Left renal cortex interstitium (tissue), 4 donors: Measurements from ENCODE around the gene ANKRD44. TPM values are rescaled to one million over a fixed set of nuclear protein-coding genes. Genes with fewer than 3 reads are reported as not detected.

Source experiments
- DNase-seq, 4 donors: peaks; one replicate each; pipeline ENCODE4 v3.0.0-alpha.2; 2013; ENCODE audit warnings: low read depth in 4 of 4, low spot score in 2 of 4, missing footprints in 1 of 4
- polyA plus RNA-seq, 4 donors: library from polyadenylated mRNA; unstranded; fragments of 120-200 nt; gene quantifications; one replicate each; pipeline ENCODE4 v1.2.1, GENCODE V29; 2013; ENCODE audit not compliant: insufficient read length in 4 of 4

Gene ANKRD44
- polyA plus RNA-seq, 4 donors, result 9.8 to 15.7 (median 12.6) TPM

DNA sequence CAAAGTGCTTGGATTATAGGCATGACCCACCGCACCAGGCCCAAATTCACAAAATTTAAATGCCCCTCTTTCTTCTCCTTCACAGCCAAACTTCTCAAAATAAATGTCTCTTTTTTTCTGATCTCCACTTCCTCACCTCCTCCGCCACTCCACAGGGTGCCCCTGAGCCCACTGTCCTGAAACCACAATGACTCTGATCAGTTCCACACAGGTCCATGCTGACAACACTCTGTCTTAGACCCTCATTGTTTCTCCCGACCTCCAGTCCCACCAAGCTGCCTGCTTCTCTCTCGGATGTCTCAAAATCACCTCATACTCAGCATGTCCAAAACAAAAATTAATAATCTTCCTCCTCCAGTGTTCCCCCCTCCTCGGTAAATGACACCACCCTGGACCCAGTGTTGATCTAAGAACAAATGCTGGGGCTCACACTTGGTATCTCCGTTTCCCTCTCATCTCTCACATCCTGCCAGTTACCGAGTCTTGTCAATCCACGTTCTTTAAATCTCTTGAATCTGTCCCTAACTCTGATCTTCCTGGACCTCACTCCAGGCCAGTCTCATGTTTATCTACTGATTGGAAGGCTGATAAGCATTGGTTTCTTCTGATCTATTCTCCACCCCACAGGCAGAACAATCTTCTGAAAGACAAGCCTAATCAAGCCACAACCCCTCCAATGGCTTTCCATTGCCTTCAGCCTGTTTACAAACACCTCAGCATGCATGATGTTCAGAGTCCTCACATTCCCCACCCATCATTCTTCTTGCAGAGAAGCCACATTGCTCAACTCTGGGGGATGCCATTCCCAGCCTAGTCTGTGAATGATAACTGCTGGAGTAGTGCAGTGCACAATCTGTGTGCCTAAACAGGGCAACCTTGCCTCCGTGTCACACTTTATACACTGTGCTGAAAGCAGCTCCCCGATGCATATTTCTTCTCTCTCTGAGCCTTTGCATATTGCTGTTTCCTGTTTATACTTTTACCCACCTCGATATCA is 12.4 kb upstream of the ANKRD44 start:
- DNase-seq, result no peak

DNA sequence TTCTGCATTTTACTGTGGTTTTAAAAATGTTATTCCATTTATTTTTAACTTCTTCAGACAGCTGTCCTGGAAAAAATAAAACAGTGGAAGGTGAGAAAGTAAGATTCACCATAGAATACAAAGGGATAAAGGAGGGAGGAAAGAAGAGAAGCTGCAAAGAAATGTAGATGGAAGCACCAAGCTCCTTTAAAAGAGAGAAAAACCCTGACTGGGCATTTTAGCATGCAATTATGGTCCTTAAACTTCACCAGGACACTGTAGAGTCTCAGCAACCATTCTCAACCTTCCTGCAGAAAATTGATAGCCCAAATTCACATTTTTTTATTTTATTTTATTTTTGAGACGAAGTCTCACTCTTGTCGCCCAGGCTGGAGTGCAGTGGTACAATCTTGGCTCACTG is 11.6 kb upstream of the ANKRD44 start:
- no peak for DNase-seq

DNA sequence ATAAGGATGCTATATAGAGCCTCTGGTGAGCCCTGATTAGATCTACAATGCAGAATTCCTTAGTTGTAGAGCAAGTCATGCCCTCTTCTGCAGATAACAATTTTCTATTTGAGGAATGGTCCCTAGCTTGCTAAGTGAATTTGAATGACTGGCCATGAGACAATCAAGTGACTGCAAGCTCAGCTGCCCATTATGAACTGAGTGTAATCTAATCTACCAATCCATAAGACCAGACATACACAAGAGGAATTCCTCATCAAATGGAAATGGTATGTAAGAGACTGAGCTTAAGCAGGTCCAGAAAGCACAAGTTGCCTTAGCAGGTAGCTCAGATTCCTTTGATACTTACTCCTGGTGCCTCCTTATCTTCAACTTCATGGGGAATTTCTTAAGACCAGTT is 4.8 kb upstream of the ANKRD44 start:
- no peak for DNase-seq

DNA sequence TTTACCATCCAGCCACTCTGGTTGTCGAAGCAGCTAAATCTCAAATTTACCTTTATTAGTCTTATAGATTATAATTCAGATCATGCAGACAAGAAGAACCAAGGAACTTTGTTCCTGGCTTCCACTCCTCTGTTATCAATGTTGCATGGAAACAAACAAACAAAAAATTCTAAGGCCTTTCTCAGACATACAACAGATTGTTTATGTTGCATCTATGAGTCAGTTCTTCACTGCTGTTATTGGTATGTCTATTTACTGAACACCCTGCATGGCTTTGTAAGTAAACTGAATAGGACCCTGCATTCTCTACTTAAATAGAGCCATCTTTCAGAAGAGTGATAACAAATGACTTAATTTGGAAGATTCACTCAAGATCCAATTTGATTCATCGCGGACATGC is 1.6 kb upstream of the ANKRD44 start:
- DNase-seq, result no peak

DNA sequence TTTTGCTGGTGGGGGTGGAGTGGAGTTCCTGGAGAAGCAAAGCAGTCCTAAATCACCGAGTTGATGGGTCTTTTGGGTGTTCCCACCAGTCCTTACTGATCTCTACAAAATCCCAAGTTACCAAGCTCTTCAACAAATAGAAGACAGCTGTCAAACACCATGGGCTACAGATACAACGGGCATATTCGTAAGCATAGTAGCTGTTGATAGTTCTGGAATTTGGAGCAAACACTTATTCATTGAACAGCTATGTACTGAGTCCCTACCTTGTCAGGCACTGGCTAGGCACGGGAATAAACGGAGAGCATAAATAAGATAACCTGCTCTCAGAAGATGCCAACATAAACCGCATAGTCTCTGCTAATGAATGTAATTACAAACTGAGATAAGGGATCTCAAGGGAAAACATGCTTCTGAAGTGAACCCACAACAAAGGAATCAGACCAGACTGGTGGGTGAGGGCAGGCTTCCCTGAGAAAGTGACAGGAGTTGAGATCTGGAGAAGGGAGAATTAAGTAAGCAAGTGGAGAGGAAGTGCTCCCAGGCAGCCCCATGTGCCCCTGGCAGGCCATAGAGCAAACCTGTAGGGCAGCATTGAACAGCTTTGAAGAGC is 947 bp upstream of the ANKRD44 start:
- DNase-seq, result no peak

DNA sequence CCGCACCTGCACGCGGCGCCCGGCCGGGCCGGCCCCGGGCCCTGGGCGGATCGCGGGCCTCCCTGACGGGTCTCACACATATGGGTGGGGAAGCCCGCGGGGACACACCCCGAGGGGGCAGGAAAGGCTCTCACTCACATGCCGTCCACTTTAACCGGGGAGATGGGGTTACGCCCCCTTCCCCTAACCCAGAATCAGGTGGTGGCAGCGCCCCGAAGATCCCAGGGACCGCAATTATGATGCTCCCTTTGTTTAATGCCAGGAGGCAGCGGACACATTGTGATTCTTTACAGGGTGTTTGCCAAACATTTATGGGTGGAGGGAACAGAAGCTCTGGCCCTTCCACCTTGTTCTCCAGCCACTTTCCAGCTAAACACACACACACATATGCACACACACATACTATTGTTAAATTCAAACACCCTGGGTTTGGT is 424 bp upstream of the ANKRD44 start:
- no peak for DNase-seq

DNA sequence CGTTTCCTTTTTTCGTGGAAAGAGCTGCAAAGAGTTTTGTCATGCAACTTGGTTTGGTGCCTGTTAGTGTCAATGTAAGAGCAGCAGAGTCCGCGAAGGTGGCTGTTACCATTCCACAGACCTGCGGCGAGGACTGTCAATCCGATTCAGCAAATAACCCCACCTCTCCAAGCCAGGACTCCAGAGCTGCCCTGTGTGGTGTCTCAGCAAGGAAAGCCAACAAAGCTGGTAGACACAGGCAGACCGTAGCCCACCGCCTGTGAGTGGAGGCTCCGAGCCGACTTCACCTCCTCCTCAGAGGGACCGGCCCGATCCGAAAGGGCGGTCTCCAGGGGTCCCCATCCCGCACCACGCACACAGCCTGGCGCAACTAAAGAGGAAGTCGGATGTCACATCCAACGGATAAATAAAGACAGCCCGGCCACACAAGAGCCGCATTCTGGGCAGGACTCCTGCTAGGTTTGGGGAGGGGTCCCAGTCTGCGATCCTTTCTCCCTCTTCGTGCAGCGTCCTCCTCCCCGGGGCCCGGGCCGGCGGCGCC is 819 bp downstream of the ANKRD44 start:
- DNase-seq, result no peak

DNA sequence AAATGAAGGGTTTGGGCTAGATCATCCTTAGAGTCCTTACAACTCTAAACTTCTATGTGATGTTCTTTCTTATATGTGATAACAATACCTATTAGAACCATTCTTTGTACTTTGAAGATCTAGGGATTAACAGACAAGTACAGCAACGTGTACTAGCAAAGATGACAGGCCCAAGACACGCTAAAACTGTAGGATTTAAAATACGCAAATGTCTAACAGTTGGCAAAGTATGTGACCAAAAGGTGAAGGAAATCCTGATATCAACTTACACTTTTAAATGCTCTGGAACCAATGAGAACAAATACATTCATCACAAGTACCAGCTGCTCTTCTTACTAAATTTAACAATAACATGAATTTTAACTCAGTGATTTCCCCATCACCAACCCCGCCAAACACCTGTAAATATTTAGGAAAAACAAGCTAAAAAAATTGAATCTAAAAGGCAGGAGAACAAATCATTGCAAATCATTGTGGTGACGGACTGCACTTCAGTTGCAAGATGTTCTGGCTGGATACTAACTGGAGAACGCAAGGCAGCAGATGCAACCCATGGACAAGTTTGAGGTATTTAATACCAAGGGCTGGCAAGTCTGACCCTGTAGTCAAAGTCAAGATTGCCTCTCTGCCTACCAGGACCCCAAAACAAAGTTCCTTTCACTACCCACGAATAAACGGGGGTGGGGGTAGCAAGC is 1.4 kb downstream of the ANKRD44 start:
- DNase-seq, result no peak

DNA sequence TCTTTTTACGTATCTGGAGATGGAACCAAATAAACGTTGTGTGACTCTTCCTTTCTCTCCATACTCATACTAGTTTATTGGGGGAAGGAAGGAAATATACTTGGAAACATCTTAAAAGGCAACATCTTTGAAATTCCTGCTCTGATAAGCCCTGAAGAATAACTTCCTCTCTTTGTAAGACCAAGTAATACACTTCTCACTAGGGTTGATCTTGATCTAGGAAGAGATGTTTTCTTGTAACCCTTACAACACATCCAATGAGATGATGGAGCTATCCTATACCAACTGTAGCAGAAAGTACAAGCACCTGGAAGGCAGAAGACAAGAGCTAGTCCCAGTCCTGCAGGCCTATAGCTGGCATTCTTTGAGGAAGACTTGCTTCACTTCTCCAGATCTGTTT is 2.0 kb downstream of the ANKRD44 start:
- no peak for DNase-seq

DNA sequence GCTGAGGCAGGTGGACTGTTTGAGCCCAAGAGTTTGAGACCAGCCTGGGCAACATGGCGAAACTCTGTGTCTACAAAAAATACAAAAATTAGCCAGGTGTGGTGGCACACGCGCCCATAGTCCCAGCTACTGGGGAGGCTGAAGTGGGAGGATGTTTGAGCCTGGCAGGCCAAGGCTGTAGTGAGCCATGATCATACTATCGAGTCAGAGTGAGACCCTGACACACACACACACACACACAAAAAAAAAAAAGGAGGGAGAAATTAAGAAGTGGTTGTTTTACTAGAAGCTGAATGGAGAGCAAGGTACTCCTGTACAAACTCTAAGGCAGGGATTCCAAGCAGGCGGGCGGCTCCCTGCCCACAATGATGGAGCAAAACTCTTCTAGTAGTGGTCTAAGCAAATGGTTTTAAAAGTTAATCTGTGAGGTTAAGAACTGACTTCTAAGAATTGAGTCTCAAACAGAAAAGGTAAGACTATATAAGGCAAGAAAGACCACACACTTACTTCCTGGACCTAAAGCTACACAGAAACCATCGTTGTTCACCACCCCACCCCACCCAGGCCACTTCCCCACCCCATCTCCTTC is 2.6 kb downstream of the ANKRD44 start:
- no peak for DNase-seq

DNA sequence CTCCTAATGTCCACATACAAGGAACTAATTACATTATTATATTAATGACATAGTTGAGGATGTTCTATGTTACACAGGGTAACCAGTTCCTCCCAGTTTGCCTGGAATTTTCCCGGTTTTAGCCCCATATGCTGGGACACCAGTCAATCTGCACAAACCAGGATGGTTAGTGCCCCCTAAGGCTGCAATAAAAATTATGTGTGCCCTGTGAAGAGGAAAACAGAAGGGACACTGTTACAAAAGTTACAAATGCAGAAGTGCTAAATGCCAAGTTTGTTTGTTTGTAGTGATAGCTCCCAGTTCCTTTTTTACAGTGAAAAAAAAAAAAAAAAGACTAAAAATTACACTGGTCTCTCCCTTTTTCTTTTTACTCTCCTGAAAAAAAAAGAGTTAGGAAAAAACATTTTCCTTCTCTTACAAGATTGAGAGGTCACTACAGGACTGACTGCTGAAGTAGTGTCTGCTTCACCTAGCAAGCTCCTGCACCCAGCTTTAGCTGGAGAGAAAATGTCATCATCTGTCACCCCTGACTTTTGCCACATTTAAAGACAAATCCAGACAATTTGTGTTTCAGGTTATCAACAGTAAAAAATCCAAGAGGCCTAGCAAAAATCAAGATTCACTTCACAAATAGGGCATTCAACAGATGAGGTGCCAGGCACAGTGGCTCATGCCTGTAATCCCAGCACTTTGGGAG is 3.2 kb downstream of the ANKRD44 start:
- no peak for DNase-seq

DNA sequence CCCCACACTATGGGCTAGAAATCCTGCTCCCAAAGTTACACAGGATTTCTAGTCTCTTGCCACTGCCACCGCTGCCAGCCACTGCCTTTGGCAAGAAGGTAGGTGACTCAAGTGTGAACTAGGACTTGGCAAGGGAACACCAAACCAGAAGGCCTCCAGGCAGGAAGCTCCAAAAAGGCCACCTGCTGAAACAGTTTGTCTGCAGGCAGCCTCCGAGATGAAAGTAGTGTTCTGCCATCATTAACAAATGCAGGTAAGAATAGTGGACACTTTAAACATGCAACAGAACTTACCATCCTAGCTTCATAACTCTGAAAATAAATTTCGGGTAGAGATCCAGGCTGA is 3.9 kb downstream of the ANKRD44 start:
- no peak for DNase-seq

DNA sequence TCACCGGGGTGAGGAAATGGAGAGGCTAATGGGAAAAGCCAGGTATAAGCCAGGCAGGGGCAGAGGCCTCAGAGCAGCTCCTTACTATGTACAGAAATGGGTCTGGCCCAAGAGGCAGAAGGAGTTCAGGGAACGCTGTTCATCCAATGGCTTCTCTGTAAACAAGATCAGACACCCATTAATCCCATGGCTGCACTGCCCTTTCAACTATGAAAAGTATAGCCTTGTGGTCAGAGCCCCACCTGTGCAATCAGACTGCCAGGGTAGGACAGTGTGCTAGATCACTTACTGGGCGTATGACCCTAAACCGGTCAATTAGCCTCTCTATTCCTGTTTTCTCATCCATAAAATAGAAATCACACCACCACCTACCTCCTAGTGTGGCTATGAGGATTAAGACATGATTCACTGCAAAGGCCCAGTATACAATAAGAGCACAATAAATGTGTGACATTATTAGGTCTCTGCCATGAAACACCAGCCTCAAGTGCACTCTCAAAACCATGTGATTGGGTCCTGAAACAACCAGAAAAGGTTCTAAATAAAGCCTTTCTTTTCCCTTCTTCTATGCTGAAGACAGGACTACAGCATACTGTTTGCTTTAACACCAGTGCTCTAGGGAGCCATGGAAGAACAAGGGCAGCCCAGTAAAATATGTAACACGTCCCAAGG is 4.4 kb downstream of the ANKRD44 start:
- no peak for DNase-seq

DNA sequence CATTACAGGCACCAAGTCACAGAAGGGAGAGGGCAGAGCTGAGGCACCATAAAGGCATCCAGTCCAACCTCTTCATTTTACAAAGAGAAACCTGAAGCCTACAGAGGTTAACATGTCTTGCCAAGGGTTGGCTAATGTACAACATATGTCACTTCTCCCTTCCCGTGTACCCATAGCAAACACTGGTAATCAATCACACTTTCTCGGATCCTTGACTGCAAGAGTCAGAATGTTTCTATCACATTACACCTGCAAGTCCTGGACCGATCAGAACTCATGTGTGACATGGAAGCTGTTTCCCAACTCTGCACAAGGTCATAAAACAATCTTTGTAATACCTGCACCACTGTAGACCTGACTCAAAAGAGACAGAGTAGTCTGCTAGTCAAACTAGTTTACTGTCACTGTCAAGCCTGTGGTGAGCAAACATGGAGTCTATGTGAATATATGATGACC is 6.0 kb downstream of the ANKRD44 start:
- no peak for DNase-seq

DNA sequence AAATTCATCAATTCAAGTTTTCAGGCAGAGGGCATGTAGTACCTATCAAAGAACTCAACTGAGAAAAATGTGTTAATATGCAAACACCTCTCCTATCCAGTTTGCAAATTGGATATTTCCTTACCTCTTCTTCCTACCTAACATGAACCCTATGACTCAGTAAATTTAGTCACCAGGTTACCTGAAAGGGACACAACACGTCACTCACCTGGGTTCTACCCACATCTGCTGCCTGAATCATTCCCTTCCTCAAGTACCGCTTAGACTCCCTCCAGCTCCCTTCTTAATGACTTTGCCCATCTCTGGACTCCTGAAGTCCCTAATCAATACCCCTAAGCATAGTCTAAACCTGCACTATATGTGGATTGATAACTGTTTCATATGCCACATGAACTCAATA is 10.4 kb downstream of the ANKRD44 start:
- no peak for DNase-seq

DNA sequence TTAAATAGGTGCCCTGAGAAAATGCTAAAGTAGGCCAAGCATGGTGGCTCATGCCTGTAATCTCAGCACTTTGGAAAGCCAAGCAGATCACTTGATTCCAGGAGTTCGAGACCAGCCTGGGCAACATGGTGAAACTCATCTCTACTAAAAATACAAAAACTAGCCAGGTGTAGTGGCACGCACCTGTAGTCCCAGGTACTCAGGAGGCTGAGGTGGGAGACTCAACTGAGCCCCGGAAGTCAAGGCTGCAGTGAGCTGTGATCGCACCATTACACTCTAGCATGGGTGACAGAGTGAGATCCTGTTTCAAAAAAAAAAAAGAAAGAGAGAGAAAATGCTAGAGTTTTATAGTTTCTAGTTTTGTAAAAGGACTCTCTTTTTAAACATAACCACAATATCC is 12.0 kb downstream of the ANKRD44 start:
- DNase-seq, result no peak

DNA sequence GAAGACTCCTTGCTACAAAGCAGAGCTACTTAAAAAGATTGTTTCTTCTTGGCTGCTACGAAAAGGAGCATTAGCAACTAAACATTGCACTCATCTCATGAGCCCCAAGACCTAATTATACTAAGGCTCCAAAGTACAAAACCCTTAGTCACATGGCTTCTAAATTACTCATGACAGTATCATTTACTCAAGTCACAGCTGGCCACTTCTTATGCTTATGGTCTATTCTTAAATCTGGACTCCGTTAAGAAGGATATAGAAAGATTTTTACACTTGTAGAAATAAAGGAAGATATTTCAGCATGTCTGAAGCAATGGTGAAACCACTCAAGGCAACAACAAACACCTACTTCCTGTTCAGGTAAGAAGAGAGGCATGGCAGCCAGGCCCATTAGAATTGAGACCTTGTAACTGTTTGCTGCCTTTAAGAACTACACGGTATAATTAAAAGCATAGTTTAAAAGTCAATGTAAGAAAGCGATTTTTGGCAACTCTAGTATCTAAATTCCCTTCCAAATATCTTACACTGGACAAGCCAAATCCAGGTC is 12.7 kb downstream of the ANKRD44 start:
- no peak for DNase-seq

DNA sequence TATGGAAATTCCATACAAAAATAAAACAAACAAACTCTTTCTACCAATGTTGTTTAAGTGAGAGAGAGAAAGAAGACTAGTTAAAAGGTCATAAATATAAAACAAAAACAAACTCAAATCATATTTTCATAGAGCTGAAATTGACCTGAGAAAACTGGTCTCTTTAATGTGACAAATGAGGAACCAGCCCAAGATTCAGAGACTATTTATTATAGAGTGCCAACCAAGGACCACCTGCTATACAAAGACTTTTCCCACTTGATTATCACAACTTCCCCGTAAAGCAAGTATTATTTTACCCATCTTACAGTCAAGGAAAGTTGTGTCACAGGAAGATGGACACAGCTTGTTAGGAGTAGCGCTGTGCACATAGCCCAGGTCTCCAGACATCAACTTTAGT is 13.3 kb downstream of the ANKRD44 start:
- DNase-seq, result no peak

DNA sequence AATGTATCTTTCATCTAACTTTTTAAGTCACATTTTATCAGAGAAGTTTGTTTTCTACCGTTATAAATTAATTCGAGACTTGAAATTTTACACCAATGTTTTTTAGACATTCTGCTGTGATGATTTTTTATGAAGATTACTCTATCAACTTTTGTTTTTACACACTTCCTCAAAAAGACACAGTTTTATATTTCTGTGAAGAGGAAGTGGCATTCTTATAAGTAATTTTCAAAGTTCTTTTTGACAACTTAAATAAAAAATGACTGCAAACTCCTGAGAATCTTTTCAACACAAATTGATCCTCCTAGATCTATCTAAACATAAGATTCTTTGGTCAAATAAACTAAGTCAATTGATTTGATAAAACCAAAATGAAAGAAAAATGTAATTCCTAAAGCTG is 13.7 kb downstream of the ANKRD44 start:
- no peak for DNase-seq
